GM18858 (cell line): ENCODE data around the gene DDX28.
"Not testable (repeated sequence)": the region's sequence is repeated elsewhere in the genome, so short reads cannot be mapped to it uniquely, and the experiment has no call there.

Experiments
- ATAC-seq: cut with Tn5 transposase; IDR thresholded peaks from one replicate; pipeline ENCODE4 v1.9.1; 2021; ENCODE audit not compliant: unreplicated experiment

The DDX28 gene

GRCh38 chr16:68037841-68038597 lies 15.0 kb upstream of the DDX28 start:
- ATAC-seq = no peak

DNA sequence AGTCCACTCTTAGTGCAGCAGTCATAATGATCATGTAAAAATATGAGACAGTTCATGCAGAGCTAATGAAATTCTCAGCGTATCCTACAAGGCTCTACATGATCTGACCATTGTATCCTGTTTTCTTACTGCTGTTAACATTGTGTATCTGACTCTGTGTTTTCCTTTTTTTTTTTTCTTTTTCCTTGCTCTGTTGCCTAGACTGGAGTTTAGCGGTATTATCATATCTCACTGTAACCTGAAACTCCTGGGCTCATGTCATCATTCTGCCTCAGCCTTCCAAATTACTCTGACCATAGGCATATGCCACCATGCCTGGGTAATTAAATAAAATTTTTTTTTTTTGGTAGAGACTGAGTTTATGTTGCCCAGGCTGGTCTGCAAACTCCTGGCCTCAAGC lies 12.2 kb upstream of the DDX28 start:
- no peak for ATAC-seq

- ATAC-seq = no peak
These were observed 10.1 kb upstream of the DDX28 start for GRCh38 chr16:68033101-68033500.

DNA sequence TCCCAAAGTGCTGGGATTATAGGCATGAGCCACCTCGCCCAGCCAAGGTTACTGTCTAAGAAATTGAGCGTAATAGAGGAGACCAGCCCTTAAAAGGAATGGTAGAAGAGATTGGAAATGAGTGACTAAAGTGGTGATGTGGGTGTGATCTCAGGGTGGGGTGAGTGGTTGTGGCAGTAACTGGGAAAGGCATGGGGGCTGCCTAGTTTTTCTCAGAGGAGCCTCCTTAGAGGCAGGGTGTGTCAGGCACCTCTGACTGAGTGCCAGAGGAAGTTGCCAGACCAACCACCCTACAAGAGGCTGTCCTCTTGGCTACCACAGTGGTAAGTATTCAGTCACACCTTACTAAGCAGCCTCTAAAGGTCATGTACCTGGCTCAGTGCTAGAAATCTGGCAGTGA lies 8.9 kb upstream of the DDX28 start:
- no peak for ATAC-seq

DNA sequence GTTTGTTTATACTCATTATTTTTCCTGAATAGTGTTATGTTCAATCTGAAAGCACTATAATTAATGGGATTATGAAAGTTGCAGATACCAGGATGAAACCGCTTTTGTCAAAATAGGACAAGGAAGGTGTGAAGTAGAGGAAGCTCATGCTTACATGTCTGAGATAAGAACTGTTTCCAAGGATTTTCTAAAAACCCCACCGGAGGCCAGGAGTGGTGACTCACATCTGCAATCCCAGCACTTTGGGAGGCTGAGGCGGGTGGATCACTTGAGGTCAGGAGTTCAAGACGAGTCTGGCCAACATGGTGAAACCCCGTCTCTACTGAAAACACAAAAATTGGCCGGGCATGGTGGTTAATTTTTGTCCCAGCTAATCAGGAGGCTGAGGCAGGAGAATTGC lies 7.1 kb upstream of the DDX28 start:
- not testable (repeated sequence) for ATAC-seq

GRCh38 chr16:68028996-68029395 lies 6.0 kb upstream of the DDX28 start:
- ATAC-seq = no peak

DNA sequence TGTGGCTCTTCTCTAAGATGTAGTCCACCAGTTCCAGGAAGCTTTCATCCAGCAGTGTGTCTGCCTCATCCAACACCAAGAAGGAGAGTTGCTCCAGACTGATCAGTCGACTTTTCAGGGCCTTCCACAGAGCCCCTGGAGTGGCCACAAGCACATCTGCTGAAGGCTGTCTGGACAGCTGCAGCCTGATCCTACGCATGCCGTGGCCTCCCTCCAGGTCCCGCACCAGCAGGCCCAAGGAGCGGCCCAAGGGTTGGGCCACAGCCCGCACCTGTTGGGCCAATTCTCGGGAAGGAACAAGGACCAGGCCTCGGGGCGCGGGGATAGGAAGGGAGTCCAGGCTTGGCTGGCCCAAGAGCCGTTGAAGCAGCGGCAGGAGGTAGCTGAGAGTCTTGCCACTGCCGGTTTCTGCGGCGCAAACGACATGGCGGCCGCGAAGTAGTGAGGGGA lies 729 bp downstream of the DDX28 start:
- no peak for ATAC-seq

DNA sequence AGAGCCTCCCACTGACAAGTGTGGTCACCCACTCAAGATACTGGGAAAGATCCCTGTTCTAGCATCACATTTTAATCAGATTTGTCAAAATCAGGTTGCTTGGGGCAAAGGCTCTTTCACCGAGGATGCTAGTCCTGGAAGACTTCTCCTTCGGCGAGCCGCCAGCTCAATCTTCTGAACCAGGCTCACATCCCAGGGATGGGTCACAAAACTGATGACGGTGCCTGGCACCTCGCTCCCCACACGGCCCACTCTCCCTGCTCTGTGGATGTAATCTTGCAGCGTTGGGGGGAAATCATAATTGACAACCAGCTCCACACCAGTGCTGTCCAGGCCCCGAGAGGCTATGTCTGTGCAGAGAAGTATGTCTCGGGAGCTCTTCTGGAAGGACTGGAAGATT lies 1.5 kb downstream of the DDX28 start:
- ATAC-seq = no peak

DNA sequence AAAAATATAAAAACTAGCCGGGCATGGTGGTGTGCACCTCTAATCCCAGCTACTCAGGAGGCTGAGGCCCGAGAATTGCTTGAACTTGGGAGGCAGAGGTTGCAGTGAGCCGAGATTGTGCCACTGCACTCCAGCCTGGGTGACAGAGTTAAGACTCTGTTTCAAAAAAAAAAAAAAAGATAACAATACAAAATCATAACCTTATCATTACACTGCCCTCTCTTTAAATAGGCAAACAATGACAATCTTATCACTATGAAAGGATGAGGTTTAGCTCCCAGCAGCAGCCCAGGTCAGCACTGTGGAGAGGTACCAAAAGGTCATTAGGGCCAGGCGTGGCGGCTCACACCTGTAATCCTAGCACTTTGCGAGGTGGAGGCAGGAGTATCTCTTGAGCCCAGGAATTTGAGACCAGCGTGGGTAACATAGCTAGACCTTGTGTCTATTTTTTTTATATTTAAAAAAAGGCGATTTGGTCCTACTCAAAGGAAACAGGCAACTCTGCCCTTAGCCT lies 3.8 kb downstream of the DDX28 start:
- ATAC-seq = no peak

DNA sequence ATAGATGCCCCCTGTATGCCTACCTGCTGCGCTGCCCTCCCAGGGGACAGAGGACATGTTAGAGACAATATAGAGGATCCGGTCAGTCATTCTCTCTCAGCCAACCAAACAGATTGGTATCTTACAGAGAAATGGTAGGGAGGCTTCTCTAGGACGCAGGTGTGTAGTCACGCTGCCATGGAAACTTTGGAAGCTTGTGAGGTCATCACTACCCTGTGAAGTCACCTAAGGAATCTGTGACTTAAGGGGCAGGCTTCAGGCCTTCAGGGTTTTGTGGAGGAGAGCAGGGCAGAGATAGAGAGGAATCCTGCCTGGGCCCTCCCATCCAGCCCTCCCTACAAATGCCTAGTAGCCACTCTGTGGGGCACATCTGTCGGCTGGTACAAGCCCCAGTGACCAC lies 7.4 kb downstream of the DDX28 start, which contains the start of gene DPEP2NB:
DPEP2NB (minus strand) TSS at position 231 of the 400 bp plus-strand sequence; CDS start at position 90, 141 bp downstream.
- ATAC-seq = no peak

- ATAC-seq = no peak
These were observed 9.6 kb downstream of the DDX28 start for GRCh38 chr16:68013440-68013839.

GRCh38 chr16:68009872-68010271 lies 13.2 kb downstream of the DDX28 start:
- ATAC-seq = not testable (repeated sequence)

DNA sequence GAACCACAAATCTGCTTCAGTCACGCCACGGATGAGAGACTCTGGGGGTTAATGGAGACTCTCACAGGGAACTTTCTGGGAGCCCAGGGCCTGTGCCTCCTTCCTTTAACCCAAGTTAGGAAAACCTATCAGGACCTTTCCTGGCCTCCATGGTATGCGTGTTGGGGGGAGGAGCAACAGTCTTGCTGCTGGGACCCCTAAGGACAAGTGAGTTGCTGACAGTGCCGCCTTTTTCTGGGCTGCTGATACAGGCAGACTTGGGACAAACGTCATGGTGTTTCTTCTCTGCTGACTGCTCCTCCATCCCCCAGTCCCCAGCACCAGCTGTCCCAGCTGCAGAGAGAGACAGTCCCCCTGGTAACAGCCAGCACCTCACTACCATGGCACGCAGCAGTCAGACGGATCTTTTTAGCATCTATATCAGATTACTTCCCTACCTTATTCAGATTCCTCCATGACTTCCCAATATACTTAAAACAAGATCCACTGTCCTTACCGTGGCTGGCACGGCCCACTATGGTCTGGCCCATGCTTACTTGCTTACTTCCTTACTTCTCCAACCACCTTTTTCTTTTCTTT lies 13.8 kb downstream of the DDX28 start:
- no peak for ATAC-seq

GRCh38 chr16:68005786-68006286 lies 17.2 kb downstream of the DDX28 start:
- ATAC-seq = no peak

- no peak for ATAC-seq
These were observed 17.8 kb downstream of the DDX28 start for GRCh38 chr16:68005211-68005610.

DNA sequence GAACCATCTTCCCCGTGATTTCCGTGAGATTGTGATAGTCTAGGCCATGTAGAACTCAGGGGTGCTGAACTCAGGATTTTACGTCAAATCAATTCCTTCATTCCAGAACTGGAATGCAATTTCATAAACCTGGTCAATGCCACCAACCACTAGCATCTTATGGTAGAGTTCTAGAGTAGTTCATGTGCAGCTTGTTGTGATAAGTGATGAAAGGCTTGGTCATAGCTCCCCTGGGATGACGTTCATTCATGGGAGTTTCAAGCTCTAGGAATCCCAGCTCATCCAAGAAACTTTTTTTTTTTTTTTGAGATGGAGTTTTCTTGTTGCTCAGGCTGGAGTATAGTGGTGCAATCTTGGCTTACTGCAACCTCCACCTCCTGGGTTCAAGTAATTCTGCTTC lies 20.0 kb downstream of the DDX28 start:
- no peak for ATAC-seq

DNA sequence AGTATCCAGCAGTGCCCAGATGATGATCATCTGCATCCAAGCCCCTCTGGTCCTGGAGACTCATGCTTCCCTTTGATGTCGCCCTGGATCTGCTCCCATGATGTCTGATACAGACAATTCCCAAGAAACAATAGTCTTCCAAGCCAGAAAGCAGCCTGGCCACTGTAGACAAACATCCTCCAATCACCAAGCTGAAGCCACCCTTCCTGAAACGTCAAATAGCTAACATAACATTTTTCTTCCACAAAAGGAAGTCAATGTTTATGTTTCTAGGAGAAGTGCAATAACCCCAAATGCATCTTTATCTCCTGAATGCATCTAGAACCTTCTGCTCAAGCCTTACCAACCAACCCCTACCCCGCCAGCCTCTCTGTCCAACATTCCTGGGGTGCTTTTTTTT lies 22.6 kb downstream of the DDX28 start:
- no peak for ATAC-seq

DNA sequence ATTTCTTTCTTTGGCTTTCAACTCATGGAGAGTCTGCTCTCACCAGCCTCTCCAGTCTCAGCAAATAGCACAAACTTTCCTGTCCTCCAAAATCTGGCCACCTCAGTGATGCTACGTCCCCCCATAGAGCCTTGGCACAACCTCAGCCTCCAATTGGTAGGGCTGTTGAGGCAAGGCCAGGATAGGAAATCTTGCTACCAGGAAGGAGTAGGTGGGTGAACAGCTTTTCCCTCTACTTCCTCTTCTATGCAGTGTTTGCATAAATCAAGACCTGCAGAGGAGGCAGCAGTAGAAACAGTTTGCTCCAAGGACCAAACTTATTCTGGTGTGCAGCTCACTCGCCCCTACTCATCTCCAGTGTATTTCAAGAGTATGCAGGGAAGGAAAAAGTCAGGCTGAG lies 23.0 kb downstream of the DDX28 start:
- no peak for ATAC-seq

GRCh38 chr16:67998779-67999688 lies 24.0 kb downstream of the DDX28 start, which contains the start of gene DPEP2:
Gene DPEP2 (minus strand): TSS chr16:67999484. CDS start chr16:67993212, 6,272 bp downstream.
- not testable (repeated sequence) for ATAC-seq

GRCh38 chr16:67998231-67998778 lies 24.7 kb downstream of the DDX28 start:
- not testable (repeated sequence) for ATAC-seq

DNA sequence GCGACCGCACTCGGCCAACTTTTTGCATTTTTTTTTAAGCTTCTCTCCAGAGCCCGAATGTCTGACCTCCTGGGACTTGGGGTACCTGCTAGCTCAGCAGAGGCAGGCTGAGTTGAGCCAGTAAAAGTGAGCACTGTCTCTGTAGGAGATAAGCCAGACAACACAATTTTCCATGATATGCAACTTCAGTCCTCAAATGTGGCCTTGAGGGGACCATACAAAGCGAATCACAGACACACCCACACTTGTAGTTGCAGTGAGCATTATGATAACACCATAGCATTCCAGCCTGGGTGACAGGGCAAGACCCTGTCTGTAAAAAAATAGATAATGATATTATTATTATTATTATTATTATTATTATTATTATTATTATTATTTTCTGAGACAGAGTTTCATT lies 26.4 kb downstream of the DDX28 start:
- no peak for ATAC-seq
